Type B pancreatic cell (in vitro differentiated cells): ENCODE results near the gene ZMIZ1. TPM values are rescaled to one million over a fixed set of nuclear protein-coding genes. Genes with fewer than 3 reads are reported as not detected.

Experiments
- DNase-seq: peaks from one replicate; pipeline ENCODE4 v3.0.0; 2021; ENCODE audit warnings: mixed read lengths; ENCODE audit not compliant: unreplicated experiment; ENCODE audit errors: extremely low spot score
- H3K27ac Mint-ChIP-seq: 2 replicates; pipeline ENCODE4 v1.8.0; 2021; ENCODE audit warnings: mild to moderate bottlenecking, mixed read lengths
- H3K27me3 Mint-ChIP-seq: 2 replicates; pipeline ENCODE4 v1.8.0; 2021; ENCODE audit warnings: mixed read lengths
- H3K36me3 Mint-ChIP-seq: 2 replicates; pipeline ENCODE4 v1.8.0; 2021; ENCODE audit warnings: mixed read lengths
- H3K4me1 Mint-ChIP-seq: one replicate; pipeline ENCODE4 v1.8.0; 2021; ENCODE audit warnings: mixed read lengths; ENCODE audit not compliant: unreplicated experiment
- H3K4me3 Mint-ChIP-seq: 2 replicates; pipeline ENCODE4 v1.8.0; 2021; ENCODE audit warnings: mild to moderate bottlenecking, mixed read lengths
- H3K9me3 Mint-ChIP-seq: 2 replicates; pipeline ENCODE4 v1.8.0; 2021; ENCODE audit warnings: mixed read lengths
- total RNA-seq: library from RNA; stranded (reverse); gene quantifications from 2 replicates; pipeline ENCODE4 v1.2.1, GENCODE V29; 2021; ENCODE audit warnings: low replicate concordance
- TF ChIP-seq, protein P1 (sequence below): fragments of 200-600 bp; sonication (generic); conservative IDR thresholded peaks from 2 replicates; pipeline ENCODE4 v1.5.0; 2021; ENCODE audit warnings: antibody characterized with exemption, mild to moderate bottlenecking

The ZMIZ1 gene
- total RNA-seq, 1 donor from 2014 or later: 102 TPM

GRCh38 chr10:79186486-79187120, 117.8 kb downstream of the ZMIZ1 start:
- H3K27me3 Mint-ChIP-seq: no peaks in the 10 kb centered on the region
- peak overlapping the region; percentile 34 for H3K4me3 Mint-ChIP-seq
- H3K27ac Mint-ChIP-seq: peak overlapping the region; percentile 91
- H3K4me1 Mint-ChIP-seq: peaks cover 68% of the 10 kb centered on the region
- no peak for DNase-seq
- TF ChIP-seq, protein P1, sequence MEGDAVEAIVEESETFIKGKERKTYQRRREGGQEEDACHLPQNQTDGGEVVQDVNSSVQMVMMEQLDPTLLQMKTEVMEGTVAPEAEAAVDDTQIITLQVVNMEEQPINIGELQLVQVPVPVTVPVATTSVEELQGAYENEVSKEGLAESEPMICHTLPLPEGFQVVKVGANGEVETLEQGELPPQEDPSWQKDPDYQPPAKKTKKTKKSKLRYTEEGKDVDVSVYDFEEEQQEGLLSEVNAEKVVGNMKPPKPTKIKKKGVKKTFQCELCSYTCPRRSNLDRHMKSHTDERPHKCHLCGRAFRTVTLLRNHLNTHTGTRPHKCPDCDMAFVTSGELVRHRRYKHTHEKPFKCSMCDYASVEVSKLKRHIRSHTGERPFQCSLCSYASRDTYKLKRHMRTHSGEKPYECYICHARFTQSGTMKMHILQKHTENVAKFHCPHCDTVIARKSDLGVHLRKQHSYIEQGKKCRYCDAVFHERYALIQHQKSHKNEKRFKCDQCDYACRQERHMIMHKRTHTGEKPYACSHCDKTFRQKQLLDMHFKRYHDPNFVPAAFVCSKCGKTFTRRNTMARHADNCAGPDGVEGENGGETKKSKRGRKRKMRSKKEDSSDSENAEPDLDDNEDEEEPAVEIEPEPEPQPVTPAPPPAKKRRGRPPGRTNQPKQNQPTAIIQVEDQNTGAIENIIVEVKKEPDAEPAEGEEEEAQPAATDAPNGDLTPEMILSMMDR: no peak
- peaks cover 7% of the 10 kb centered on the region for H3K36me3 Mint-ChIP-seq
- H3K9me3 Mint-ChIP-seq: no peaks in the 10 kb centered on the region

- TF ChIP-seq, protein P1: no peak
- Mint-ChIP-seq H3K4me3 (peak overlapping the region; percentile 73), H3K27me3 (no peaks in the 10 kb centered on the region), H3K4me1 (peaks cover 66% of the 10 kb centered on the region), H3K27ac (peak overlapping the region; percentile 91), H3K36me3 (peaks cover 7% of the 10 kb centered on the region), H3K9me3 (no peaks in the 10 kb centered on the region)
- DNase-seq: no peak
Observed at GRCh38 chr10:79187121-79187940, 118.6 kb downstream of the ZMIZ1 start.

GRCh38 chr10:79188154-79188965, 119.6 kb downstream of the ZMIZ1 start:
- no peak for DNase-seq
- H3K27me3 Mint-ChIP-seq: no peaks in the 10 kb centered on the region
- peak overlapping the region; percentile 73 for H3K4me3 Mint-ChIP-seq
- H3K4me1 Mint-ChIP-seq: peaks cover 63% of the 10 kb centered on the region
- H3K9me3 Mint-ChIP-seq: no peaks in the 10 kb centered on the region
- TF ChIP-seq, protein P1: no peak
- peaks cover 12% of the 10 kb centered on the region for H3K36me3 Mint-ChIP-seq
- peak overlapping the region; percentile 91 for H3K27ac Mint-ChIP-seq

DNA sequence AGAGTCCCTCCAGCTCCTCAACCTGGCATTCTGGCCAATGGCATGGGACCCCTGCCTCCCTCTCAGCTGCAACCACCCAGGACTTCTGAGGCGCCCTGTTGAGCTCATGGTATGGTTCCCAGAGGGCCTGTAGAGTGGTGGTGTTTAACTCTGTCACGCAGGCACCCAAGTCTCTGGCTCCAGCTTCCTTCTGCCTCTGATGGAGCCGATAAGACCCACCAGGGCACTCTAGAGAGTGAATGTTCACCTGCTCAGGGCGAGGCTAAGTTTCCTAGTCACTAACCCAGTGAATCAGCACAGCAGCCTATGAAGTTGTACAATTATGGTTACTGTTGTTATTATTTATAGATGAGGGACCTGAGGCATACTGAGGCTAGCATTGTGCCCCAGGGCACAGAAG, 120.4 kb downstream of the ZMIZ1 start:
- H3K27ac Mint-ChIP-seq: peak overlapping the region; percentile 91
- H3K4me3 Mint-ChIP-seq: peak overlapping the region; percentile 73
- no peaks in the 10 kb centered on the region for H3K9me3 Mint-ChIP-seq
- TF ChIP-seq, protein P1: no peak
- DNase-seq: no peak
- H3K4me1 Mint-ChIP-seq: peaks cover 58% of the 10 kb centered on the region
- no peaks in the 10 kb centered on the region for H3K27me3 Mint-ChIP-seq
- peaks cover 12% of the 10 kb centered on the region for H3K36me3 Mint-ChIP-seq

- Mint-ChIP-seq H3K27ac (peak overlapping the region; percentile 91), H3K36me3 (peaks cover 12% of the 10 kb centered on the region), H3K9me3 (no peaks in the 10 kb centered on the region), H3K4me1 (peaks cover 59% of the 10 kb centered on the region), H3K4me3 (no peak overlapping the region), H3K27me3 (no peaks in the 10 kb centered on the region)
- TF ChIP-seq, protein P1: no peak
- DNase-seq: no peak
Observed at GRCh38 chr10:79189853-79190435, 121.2 kb downstream of the ZMIZ1 start.
